GM11168 (cell line): ENCODE results near the gene PLD4.
"Not testable (repeated sequence)": the region's sequence is repeated elsewhere in the genome, so short reads cannot be mapped to it uniquely, and the experiment has no call there.

Experiments
- in situ Hi-C: fragments of 300-500 bp; cut with MboI; formaldehyde crosslinking; loops from one replicate; pipeline ENCODE4 v1.12.0; 2022; ENCODE audit warnings: low sequenced_read_pairs; ENCODE audit not compliant: unreplicated experiment

PLD4 gene

DNA sequence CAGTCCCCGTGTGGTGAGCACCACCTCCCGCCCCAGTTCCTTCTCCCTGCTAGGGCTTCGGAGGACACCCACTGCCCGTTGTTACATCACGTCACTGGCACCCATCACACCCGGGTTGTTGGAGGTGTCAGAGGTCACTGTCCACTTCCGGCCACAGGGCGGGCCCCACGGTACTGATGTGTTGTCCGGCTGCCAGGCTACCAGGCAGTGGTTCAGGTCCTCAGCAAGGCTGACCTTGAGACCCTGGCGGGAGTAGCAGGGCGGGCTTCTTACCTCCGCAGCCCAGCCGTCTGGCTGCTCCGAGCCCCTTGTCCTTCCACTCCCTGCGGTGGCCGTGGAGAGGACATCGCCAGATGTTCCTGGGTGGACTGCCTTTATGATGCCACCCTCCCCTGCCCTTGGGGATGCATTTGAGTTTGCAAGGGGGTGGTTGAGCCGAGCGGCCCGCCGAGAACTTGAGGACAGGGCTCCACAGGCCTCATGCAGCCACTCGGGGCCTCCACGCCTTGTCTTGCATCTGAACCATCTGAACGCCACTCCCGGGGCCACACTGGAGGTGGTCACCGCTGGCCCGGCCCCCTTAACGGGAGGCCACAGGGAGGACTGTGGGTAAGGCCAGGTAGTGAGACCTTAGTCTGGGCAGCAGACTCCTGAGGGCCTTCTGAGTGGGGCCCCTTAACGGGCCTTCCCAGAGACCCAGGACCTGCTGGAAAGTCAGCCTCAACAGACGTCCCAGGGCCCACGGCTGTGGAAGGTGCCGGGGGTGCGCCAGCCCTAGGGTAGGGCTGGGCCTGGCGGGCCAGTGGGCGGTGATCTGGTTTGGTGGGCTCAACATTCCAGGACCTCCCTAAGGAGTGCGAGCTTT, 27.1 kb upstream of the PLD4 start:
- in situ Hi-C loops = no loop called here

DNA sequence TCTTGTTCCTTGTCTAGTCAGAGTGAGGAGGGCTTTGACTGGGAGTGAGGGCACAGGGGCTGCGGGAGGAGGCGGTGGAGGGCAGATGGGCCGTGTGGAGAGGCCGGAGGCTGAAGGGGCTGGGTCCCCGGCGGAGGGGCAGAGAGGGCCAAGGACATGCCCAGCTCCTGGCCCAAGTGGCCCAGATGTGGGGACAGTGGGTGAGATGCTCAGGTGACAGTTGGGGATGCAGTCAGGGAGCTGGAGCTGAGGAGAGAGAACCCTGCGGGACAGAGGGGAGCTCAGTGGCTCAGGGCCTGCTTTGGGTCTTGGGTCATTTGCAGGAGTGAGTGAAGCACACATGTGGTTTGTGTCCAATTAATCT, 26.5 kb upstream of the PLD4 start:
- in situ Hi-C loops = no loop called here

DNA sequence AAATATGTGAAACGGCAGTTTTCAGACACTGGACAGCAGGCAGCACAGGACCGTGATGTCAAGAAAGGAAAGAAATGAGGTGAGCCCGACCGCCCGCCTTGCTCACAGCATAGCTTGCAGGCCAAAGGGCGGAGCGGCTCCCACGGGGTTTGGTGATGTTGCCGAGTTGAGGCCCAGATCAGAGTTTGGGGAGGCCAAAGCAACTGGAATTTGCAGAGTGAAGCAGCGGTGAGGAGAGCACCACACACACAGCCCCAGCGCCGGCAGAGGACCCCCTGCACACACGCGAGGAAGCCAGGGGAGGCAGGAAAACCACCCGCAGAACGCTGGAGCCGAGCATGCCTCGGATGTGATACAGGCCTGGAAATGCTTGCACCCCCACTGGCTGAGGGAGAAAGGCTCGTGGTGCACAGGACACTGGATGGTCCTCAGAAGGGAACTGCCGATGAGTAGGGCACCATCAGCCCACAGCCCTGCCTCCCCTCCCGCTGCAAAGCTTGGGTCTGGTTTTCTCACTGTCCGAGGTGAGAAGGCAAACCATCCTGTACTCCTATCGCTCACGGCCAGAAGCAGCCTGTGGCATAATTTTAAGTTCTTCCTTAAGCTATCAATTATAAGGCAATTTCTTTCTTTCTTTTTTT, 25.7 kb upstream of the PLD4 start:
- in situ Hi-C loops = no loop called here

DNA sequence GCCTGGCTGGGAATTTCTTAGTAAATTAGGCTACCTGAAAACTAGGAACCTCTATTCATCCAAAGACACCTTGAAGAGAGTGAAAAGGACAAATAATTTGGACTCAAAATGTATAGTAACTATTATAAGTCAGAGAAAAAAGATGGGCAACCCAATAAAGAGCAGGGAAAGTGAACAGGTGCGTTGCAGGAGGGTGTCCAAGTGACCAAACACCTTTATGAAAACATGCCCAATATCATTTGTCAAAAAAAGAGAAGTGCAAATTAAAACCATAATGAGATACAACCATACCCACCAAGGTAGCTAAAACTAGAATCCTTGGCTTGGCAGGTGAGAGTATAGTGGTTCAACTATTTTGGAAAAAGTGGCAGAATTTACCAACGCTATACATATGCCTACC, 24.9 kb upstream of the PLD4 start:
- in situ Hi-C loops = no loop called here

- in situ Hi-C loops = no loop called here
These were observed 23.8 kb upstream of the PLD4 start for GRCh38 chr14:104900639-104901512.

DNA sequence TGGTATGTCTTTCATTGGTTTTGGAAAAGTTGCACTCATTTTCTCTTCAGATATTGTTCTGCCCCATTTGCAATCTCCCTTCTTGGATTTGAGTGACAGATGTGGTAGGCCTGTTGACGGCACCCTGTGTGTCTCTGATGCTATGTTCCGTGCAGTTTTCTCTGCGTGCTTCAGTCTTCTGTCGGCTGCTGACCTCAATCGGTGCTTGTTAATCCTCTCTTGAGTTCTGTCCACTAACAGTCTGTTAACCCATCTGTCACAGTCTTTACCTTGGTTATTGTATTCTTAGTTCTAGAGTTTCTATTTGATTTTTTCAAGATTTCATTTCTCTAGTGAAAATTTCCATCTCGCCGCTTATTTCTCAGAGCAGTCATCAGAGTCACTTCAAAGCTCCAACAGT, 20.7 kb upstream of the PLD4 start:
- in situ Hi-C loops = no loop called here

DNA sequence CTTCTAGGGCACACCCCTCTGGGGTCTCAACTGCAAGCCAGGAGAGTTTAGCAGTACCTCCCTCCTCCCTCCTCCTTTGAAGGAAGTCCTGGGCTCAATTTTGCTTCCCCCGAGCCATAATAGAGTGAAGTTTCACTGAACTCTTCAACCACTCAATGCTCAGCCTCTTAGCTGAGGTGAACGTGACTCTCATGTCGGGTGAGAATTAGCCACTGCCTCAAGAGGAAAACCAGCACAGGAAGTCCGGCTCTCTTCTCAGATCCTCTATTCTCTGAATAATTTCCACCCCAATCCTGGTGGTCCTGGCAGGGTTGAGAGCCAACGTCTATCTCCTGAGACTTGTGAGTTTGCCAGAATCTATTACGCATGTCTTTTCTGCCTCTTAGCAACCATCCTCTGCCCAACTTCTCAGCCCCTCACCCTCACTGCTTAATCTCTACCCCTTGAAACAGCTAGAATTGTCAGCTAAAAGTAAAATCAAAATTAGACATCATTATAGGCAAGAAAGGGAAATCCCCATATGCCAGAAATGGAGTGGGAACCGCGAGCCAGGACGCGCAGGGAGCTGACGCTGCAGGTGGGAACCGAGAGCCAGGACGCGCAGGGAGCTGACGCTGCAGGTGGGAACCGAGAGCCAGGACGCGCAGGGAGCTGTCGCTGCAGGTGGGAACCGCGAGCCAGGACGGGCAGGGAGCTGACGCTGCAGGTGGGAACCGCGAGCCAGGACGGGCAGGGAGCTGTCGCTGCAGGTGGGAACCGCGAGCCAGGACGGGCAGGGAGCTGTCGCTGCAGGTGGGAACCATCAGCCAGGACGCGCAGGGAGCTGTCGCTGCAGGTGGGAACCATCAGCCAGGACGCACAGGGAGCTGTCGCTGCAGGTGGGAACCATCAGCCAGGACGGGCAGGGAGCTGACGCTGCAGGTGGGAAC, 19.8 kb upstream of the PLD4 start:
- in situ Hi-C loops = not testable (repeated sequence)

- in situ Hi-C loops = not testable (repeated sequence)
These were observed 19.1 kb upstream of the PLD4 start for GRCh38 chr14:104905579-104905933.

GRCh38 chr14:104908303-104908702, 16.4 kb upstream of the PLD4 start:
- in situ Hi-C loops = no loop called here

GRCh38 chr14:104912053-104912452, 12.6 kb upstream of the PLD4 start:
- in situ Hi-C loops = no loop called here

DNA sequence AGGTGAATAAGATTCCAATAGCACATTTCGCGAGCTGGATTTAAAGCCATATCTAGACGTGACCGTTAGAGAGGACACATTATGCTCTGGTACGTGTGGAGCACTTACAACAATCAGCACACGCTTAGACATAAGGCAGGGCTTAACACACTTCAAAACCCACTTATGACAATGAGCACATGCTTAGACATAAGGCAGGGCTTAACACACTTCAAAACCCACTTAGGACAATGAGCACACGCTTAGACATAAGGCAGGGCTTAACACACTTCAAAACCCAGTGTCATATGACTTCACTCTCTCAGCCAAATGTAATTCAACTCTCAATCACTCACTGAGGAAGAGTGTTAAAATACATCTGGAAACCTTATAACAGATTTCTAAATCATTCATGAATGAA, 11.2 kb upstream of the PLD4 start:
- in situ Hi-C loops = no loop called here

DNA sequence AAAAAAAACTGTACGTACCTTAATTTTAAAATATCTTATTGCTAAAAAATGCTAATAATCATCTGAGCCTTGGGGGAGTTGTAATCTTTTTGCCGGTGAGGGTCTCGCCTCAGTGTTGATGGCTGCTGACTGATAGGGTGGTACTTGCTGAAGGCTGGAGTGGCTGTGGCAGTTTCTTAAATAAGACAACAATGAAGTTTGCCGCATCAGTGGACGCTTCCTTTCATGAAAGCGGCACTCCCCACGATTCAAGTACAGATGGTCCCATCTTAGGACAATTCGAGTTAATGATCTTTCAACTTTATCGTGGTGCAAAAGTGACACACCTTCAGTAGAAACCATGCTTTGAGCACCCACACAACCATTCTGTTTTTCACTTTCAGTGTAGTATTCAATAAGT, 7.6 kb upstream of the PLD4 start:
- in situ Hi-C loops = no loop called here

GRCh38 chr14:104917993-104918392, 6.7 kb upstream of the PLD4 start:
- in situ Hi-C loops = no loop called here

- in situ Hi-C loops = not testable (repeated sequence)
These were observed 5.3 kb upstream of the PLD4 start for GRCh38 chr14:104919152-104919992.

DNA sequence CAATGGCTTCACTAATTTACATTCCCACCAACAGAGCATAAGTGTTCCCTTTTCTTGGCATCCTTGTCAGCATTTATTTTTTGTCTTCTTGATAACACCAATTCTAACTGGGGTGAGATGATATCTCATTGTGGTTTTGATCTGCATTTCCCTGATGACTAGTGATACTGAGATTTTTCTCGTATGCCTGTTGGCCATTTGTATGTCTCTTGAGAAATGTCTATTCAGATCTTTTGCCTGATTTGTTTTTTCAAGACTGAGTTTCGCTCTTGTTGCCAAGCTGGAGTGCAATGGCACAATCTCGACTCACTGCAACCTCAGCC, 4.7 kb upstream of the PLD4 start:
- in situ Hi-C loops = no loop called here

DNA sequence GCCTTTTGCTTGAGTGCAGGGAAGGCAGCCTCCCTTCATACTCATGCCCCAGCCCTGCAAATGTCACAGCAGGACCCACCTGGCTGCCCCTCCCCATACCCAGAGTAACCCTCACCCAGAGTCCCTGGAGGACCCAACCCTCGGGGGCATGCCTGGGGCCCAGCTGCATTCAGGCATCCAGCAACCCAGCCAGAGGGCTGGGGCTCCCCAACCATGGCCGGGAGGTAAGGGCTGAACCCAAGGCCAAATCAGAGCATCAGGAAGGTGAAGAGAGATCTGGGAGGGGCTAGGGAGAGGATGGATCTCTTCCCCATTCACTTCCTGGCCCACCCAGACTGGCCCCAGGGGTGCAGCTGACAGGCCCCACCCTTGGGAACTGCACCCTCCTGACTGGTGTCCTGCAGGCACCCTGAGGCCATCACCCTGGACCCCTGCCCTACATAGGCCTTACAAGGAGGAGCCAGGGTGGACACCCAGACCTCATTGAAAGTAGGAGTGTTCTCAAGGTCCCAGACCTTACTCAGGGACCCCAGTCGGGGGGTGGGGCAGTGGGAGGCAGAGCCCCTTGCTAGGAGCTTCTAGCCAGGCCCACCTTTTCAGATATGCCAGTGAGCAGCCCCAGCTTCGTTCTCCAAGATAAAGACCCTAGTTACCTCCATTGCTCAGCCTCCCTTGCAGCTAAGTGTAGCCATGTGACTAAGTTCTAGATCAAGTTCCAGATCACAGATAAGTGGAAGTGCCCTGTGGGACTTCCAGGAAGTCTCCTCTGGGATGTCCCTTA, 849 bp upstream of the PLD4 start:
- in situ Hi-C loops = no loop called here

GRCh38 chr14:104925214-104925854, 655 bp downstream of the PLD4 start:
- in situ Hi-C loops = no loop called here
